HepG2 (cell line): ENCODE measurements around the gene FRMD3. TPM values are rescaled to one million over a fixed set of nuclear protein-coding genes. Genes with fewer than 3 reads are reported as not detected.

Experiments
- ATAC-seq: fragments of 200-7000 bp; cut with Tn5 transposase; 3 replicates; pipeline ENCODE4 v1.9.1; 2020; ENCODE audit warnings: mild to moderate bottlenecking, moderate library complexity
- BruUV-seq: library from RNA; stranded (reverse); fragments of 400-500 nt; replicated peaks from 2 replicates; lab custom pipeline; 2021; lab: Mats Ljungman, UMichigan
- CTCF ChIA-PET: fragments of 300-600 bp; formaldehyde crosslinking; extraction: SDS; loops from one replicate; lab custom pipeline; 2021; ENCODE audit warnings: low total read pairs, inconsistent platforms, low intra/inter-chr PET ratio; lab: Yijun Ruan, JAX
- POLR2A ChIA-PET: fragments of 350-600 bp; sonication (Branson Sonifier 250); formaldehyde crosslinking; loops from one replicate; lab custom pipeline; 2020; ENCODE audit warnings: antibody characterized with exemption, inconsistent platforms; lab: Yijun Ruan, JAX
- DNase-seq: peaks from one replicate; pipeline ENCODE4 v3.0.0-alpha.2; 2015; ENCODE audit warnings: low spot score
- FAIRE-seq: peaks from 3 replicates; lab custom pipeline; 2011; peaks lifted over from hg19 to GRCh38; lab: Jason Lieb, UNC
- H2AFZ ChIP-seq: one replicate; pipeline ENCODE4 v1.6.1; 2011; ENCODE audit warnings: low read length, inconsistent platforms
- H3K27ac ChIP-seq: fragments of 300-600 bp; 3 replicates; pipeline ENCODE4 v1.8.0; 2011; ENCODE audit warnings: mixed run types, mild to moderate bottlenecking, mixed read lengths, low read length, inconsistent platforms; ENCODE audit not compliant: insufficient read depth; ENCODE audit errors: extremely low read length
- H3K27me3 ChIP-seq, 2 experiments: fragments of 200-600 bp in 1 of 2; 2 replicates in 1 of 2; 3 replicates in 1 of 2; pipeline versions ENCODE4 v1.6.0 to v1.8.0; 2011; ENCODE audit warnings: low read length in 2 of 2, mild to moderate bottlenecking in 2 of 2, moderate library complexity in 2 of 2, inconsistent platforms in 1 of 2; ENCODE audit not compliant: insufficient read depth in 2 of 2, control insufficient read depth in 1 of 2
- H3K36me3 ChIP-seq, 2 experiments: fragments of 200-600 bp in 1 of 2; replicated peaks in 1 of 2; 2 replicates in 1 of 2; 3 replicates in 1 of 2; pipeline versions ENCODE4 v1.5.1 to v1.8.0; 2011; ENCODE audit warnings: low read length in 2 of 2, inconsistent platforms in 1 of 2; ENCODE audit not compliant: insufficient read depth in 2 of 2, control insufficient read depth in 1 of 2
- H3K4me1 ChIP-seq: 2 replicates; pipeline ENCODE4 v1.5.1; 2012; ENCODE audit warnings: low read length, inconsistent platforms; ENCODE audit not compliant: insufficient read depth
- H3K4me2 ChIP-seq: 2 replicates; pipeline ENCODE4 v1.6.0; 2011; ENCODE audit warnings: low read depth, low read length, inconsistent platforms
- H3K4me3 ChIP-seq, 3 experiments: fragments of 200-600 bp in 1 of 3; sonication (generic), shearing (Covaris generic) in 1 of 3; replicated peaks in 1 of 3; 2 replicates each; pipeline ENCODE4 v1.5.1; 2011 to 2016; ENCODE audit warnings: low read length in 3 of 3, inconsistent platforms in 2 of 3, low read depth in 2 of 3, mild to moderate bottlenecking in 2 of 3, control low read depth in 1 of 3, mixed read lengths in 1 of 3; ENCODE audit not compliant: insufficient read depth in 1 of 3
- H3K79me2 ChIP-seq: one replicate; pipeline ENCODE4 v1.6.1; 2011; ENCODE audit warnings: low read length, inconsistent platforms; ENCODE audit not compliant: insufficient read depth
- H3K9ac ChIP-seq: 2 replicates; pipeline ENCODE4 v1.6.0; 2011; ENCODE audit warnings: mild to moderate bottlenecking, low read depth, low read length, inconsistent platforms; ENCODE audit not compliant: insufficient read depth
- H3K9me3 ChIP-seq: 2 replicates; pipeline ENCODE4 v1.5.1; 2012; ENCODE audit warnings: mild to moderate bottlenecking, low read length
- H4K20me1 ChIP-seq: 2 replicates; pipeline ENCODE4 v1.6.0; 2011; ENCODE audit warnings: inconsistent platforms, mild to moderate bottlenecking, low read length, moderate library complexity; ENCODE audit not compliant: insufficient read depth
- CENPX ChIP-seq: sonication (generic); formaldehyde crosslinking; IDR thresholded peaks from 2 replicates; pipeline ENCODE4 v1.9.0; 2021; ENCODE audit warnings: mild to moderate bottlenecking, missing genetic modification reagents, moderate library complexity
- MAFG ChIP-seq: sonication (generic); formaldehyde crosslinking; IDR thresholded peaks from 2 replicates; pipeline ENCODE4 v1.5.1; 2020; ENCODE audit warnings: mild to moderate bottlenecking, missing genetic modification reagents
- PITX1 ChIP-seq: sonication (generic); formaldehyde crosslinking; IDR thresholded peaks from 2 replicates; pipeline ENCODE4 v1.5.1; 2020; ENCODE audit warnings: mild to moderate bottlenecking, missing genetic modification reagents
- SIX1 ChIP-seq: sonication (generic); formaldehyde crosslinking; IDR thresholded peaks from 2 replicates; pipeline ENCODE4 v1.4.0; 2020; ENCODE audit warnings: missing genetic modification reagents, borderline replicate concordance
- ZMYM4 ChIP-seq: sonication (generic); formaldehyde crosslinking; IDR thresholded peaks from 2 replicates; pipeline ENCODE4 v1.8.1; 2023; ENCODE audit warnings: mild to moderate bottlenecking, missing genetic modification reagents
- ZNF180 ChIP-seq: sonication (generic); formaldehyde crosslinking; IDR thresholded peaks from 2 replicates; pipeline ENCODE4 v1.4.0; 2020; ENCODE audit warnings: low read depth, missing genetic modification reagents, borderline replicate concordance
- ZNF260 ChIP-seq: sonication (generic); formaldehyde crosslinking; IDR thresholded peaks from 2 replicates; pipeline ENCODE4 v1.4.0; 2020; ENCODE audit warnings: missing genetic modification reagents, low read depth, mild to moderate bottlenecking, borderline replicate concordance
- ZNF263 ChIP-seq: sonication (generic); formaldehyde crosslinking; IDR thresholded peaks from 2 replicates; pipeline ENCODE4 v1.4.0; 2020; ENCODE audit warnings: missing genetic modification reagents
- ZNF550 ChIP-seq: sonication (generic); formaldehyde crosslinking; IDR thresholded peaks from 2 replicates; pipeline ENCODE4 v1.4.0; 2020; ENCODE audit warnings: mild to moderate bottlenecking, missing genetic modification reagents, borderline replicate concordance
- ZNF577 ChIP-seq: sonication (generic); formaldehyde crosslinking; IDR thresholded peaks from 2 replicates; pipeline ENCODE4 v1.4.0; 2020; ENCODE audit warnings: mild to moderate bottlenecking, low read depth, missing genetic modification reagents, borderline replicate concordance
- WGBS: methylation state at CpG from one replicate; pipeline ENCODE4 v1.1.6; 2017; ENCODE audit warnings: low lambda C conversion rate; 5-methylcytosine and 5-hydroxymethylcytosine counted together
- in situ Hi-C: cut with HindIII; loops from 2 replicates; pipeline ENCODE4 v1.10.0; 2017; ENCODE audit warnings: low pct_unique_long_range_greater_than_20kb; ENCODE audit not compliant: extremely low pct_ligation_motif_present
- intact Hi-C: fragments of 100-400 bp; cut with micrococcal nuclease; formaldehyde crosslinking; loops from one replicate; pipeline ENCODE4 v1.10.0; 2022; ENCODE audit not compliant: unreplicated experiment
- polyA plus RNA-seq, 8 experiments: library from polyadenylated mRNA; depleted of rRNA in 3 of 8; stranded (reverse) in 7 of 8; unstranded in 1 of 8; fragments of >200 nt; fragmentation: Illumina TruSeq in 4 of 8; extraction: Trizol in 4 of 8; gene quantifications; 2 replicates each; pipeline versions ENCODE4 v1.2.1 to v1.2.3, GENCODE V29; 2011 to 2016; ENCODE audit warnings: low read depth in 4 of 8, missing spikeins in 1 of 8, mixed read lengths in 1 of 8; ENCODE audit not compliant: insufficient read depth in 1 of 8
- total RNA-seq, 5 experiments: library from RNA; depleted of rRNA; stranded (reverse); fragments of >200 nt; fragmentation: Illumina TruSeq; extraction: Trizol; gene quantifications; 2 replicates each; pipeline ENCODE4 v1.2.3, GENCODE V29; 2016; ENCODE audit warnings: low read depth in 1 of 5
- TF ChIP-seq, protein P1 (sequence below): sonication (generic); formaldehyde crosslinking; IDR thresholded peaks from 2 replicates; pipeline ENCODE4 v1.5.0; 2020; ENCODE audit warnings: missing genetic modification reagents
- TF ChIP-seq, protein P2 (sequence below): sonication (generic); formaldehyde crosslinking; IDR thresholded peaks from 2 replicates; pipeline ENCODE4 v1.5.1; 2020; ENCODE audit warnings: missing genetic modification reagents, mild to moderate bottlenecking, borderline replicate concordance
- TF ChIP-seq, protein P3 (sequence below): sonication (generic); formaldehyde crosslinking; IDR thresholded peaks from 2 replicates; pipeline ENCODE4 v1.4.0; 2020; ENCODE audit warnings: low read depth, mild to moderate bottlenecking, missing genetic modification reagents

The FRMD3 gene
- total and polyA plus RNA-seq, 2 of the 13 experiments (the other 11 are each of a cell fraction or from before 2014, with no cell fraction given): 3.2 to 7.7 TPM

DNA sequence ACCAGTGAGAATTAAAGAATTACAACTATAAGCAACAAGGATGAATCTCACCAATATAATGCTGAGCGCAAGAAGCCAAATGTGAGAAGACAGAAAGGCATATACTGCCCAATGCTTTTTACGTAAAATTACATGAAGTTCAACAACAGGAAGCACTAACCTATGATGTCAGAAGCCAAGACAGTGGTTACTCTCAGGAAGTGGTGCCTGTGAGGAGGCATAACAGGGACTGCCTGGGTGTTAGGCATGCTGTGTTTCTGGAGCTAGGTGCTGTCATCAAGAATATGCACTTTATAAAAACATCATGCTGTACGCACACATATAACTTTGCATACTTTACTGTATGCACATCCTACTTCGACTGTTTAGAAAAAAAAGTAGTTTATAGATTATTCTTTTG lies 30.1 kb downstream of the FRMD3 start (continued):
- TF ChIP-seq, protein P1, sequence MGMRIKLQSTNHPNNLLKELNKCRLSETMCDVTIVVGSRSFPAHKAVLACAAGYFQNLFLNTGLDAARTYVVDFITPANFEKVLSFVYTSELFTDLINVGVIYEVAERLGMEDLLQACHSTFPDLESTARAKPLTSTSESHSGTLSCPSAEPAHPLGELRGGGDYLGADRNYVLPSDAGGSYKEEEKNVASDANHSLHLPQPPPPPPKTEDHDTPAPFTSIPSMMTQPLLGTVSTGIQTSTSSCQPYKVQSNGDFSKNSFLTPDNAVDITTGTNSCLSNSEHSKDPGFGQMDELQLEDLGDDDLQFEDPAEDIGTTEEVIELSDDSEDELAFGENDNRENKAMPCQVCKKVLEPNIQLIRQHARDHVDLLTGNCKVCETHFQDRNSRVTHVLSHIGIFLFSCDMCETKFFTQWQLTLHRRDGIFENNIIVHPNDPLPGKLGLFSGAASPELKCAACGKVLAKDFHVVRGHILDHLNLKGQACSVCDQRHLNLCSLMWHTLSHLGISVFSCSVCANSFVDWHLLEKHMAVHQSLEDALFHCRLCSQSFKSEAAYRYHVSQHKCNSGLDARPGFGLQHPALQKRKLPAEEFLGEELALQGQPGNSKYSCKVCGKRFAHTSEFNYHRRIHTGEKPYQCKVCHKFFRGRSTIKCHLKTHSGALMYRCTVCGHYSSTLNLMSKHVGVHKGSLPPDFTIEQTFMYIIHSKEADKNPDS: no peak
- TF ChIP-seq ZNF577 (no peak), MAFG (CRISPR knock-in tag) (no peak), ZNF260 (CRISPR knock-in tag) (no peak), CENPX (CRISPR knock-in tag) (no peak), ZNF180 (no peak)
- TF ChIP-seq, protein P2, sequence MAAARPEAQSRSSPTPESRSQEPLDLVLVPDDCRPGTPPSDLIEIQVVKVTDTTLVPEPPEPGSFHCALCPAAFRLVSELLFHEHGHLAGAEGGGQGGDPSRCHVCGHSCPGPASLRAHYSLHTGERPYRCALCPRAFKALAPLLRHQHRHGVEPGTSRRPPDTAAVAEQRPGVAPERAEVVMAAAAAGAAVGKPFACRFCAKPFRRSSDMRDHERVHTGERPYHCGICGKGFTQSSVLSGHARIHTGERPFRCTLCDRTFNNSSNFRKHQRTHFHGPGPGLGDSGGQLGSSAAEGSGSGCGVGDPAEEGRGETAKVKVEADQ (CRISPR knock-in tag): no peak
- TF ChIP-seq, all 625 proteins: peak for 0

DNA sequence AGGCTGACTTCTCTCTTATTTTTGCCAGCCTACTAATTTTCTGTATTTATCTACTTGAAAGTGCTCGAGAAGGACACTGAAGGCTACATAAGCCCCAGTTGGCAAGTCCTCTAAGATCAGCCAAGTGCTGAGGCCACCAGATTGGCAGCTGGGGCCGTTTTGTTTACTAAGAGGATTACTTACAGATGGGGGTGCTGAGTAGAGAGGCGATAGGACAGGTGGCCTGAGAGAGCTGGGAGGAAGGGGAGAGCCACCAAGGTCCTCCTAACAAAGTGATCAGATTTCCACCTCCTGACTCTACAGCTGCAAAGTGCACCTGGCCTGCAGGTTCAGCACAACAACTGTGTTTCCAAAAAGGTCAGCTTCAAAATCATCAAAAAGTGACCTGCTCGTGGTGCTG lies 32.9 kb downstream of the FRMD3 start:
- ChIA-PET CTCF (no interaction called here), POLR2A (no interaction called here)
- Histone ChIP-seq H3K9ac (no peak overlapping the region), H3K4me1 (peaks cover 40% of the 10 kb centered on the region), H2AFZ (no peak overlapping the region), H3K79me2 (no peaks in the 10 kb centered on the region), H4K20me1 (no peaks in the 10 kb centered on the region), H3K36me3 (peaks cover 0 to 7% of the 10 kb centered on the region in 2 experiments; a peak in 1 of 5 replicates), H3K4me3 (no peak overlapping the region), H3K27ac (no peak overlapping the region), H3K27me3 (no peaks in the 10 kb centered on the region), H3K9me3 (no peaks in the 10 kb centered on the region), H3K4me2 (peak overlapping the region; percentile 5; the same call in 1 of the 2 replicates)
- TF ChIP-seq, protein P3, sequence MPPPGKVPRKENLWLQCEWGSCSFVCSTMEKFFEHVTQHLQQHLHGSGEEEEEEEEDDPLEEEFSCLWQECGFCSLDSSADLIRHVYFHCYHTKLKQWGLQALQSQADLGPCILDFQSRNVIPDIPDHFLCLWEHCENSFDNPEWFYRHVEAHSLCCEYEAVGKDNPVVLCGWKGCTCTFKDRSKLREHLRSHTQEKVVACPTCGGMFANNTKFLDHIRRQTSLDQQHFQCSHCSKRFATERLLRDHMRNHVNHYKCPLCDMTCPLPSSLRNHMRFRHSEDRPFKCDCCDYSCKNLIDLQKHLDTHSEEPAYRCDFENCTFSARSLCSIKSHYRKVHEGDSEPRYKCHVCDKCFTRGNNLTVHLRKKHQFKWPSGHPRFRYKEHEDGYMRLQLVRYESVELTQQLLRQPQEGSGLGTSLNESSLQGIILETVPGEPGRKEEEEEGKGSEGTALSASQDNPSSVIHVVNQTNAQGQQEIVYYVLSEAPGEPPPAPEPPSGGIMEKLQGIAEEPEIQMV: no peak
- TF ChIP-seq ZNF263 (CRISPR knock-in tag): peak; percentile 78
- TF ChIP-seq ZNF550 (CRISPR knock-in tag): no peak
- peak; percentile 58; the same call in 1 of the 2 replicates for TF ChIP-seq PITX1 (CRISPR knock-in tag)
- peak; percentile 57; the same call in 1 of the 2 replicates for TF ChIP-seq ZMYM4
- TF ChIP-seq SIX1 (CRISPR knock-in tag): peak; percentile 40; the same call in 1 of the 2 replicates
- BruUV-seq: no TSS peak
- FAIRE-seq (no peak), DNase-seq (peak; percentile 20), ATAC-seq (peak; percentile 72; the same call in 2 of the 3 replicates)
- WGBS: 29% methylated on average over 4 of the region's 4 CpGs
- intact Hi-C loops (no loop called here), in situ Hi-C loops (no loop called here)
